Lung (tissue), 12 donors: ENCODE data around the gene MEA1. TPM values are rescaled to one million over a fixed set of nuclear protein-coding genes. Genes with fewer than 3 reads are reported as not detected.

ENCODE experiments used
- ATAC-seq: fragments of 200-7000 bp; cut with Tn5 transposase; one replicate; pipeline ENCODE4 v1.9.1; 2020; ENCODE audit warnings: moderate number of reproducible peaks; ENCODE audit not compliant: insufficient read depth, low FRiP score
- DNase-seq, 3 donors: peaks; one replicate each; pipeline ENCODE4 v3.0.0-alpha.2; 2013 to 2017
- H3K27ac ChIP-seq, 2 donors: one replicate each; pipeline ENCODE4 v1.5.1; 2013; ENCODE audit warnings: mild to moderate bottlenecking in 2 of 2, moderate library complexity in 2 of 2, control low read depth in 1 of 2, inconsistent platforms in 1 of 2, low read depth in 1 of 2, low read length in 1 of 2
- H3K27me3 ChIP-seq, 3 donors: one replicate each; pipeline ENCODE4 v1.5.1; 2013; ENCODE audit warnings: low read length in 2 of 3; ENCODE audit not compliant: control insufficient read depth in 3 of 3, insufficient read depth in 3 of 3
- H3K36me3 ChIP-seq, 4 donors: one replicate each; pipeline ENCODE4 v1.5.1; 2013; ENCODE audit warnings: low read length in 4 of 4, mild to moderate bottlenecking in 1 of 4, moderate library complexity in 1 of 4; ENCODE audit not compliant: control insufficient read depth in 4 of 4, insufficient read depth in 4 of 4
- H3K4me1 ChIP-seq, 5 donors: one replicate each; pipeline ENCODE4 v1.5.1; 2013; ENCODE audit warnings: low read length in 5 of 5, mild to moderate bottlenecking in 2 of 5, moderate library complexity in 1 of 5; ENCODE audit not compliant: control insufficient read depth in 5 of 5, insufficient read depth in 5 of 5
- H3K4me3 ChIP-seq: one replicate; pipeline ENCODE4 v1.5.1; 2013; ENCODE audit warnings: mild to moderate bottlenecking, control low read depth, moderate library complexity
- H3K9ac ChIP-seq, 2 donors: one replicate each; pipeline ENCODE4 v1.5.1; 2013; ENCODE audit warnings: low read length in 2 of 2, control low read depth in 1 of 2; ENCODE audit not compliant: insufficient read depth in 1 of 2
- H3K9me3 ChIP-seq, 4 donors: one replicate each; pipeline ENCODE4 v1.5.1; 2013; ENCODE audit warnings: low read length in 3 of 4, mild to moderate bottlenecking in 1 of 4, moderate library complexity in 1 of 4; ENCODE audit not compliant: control insufficient read depth in 4 of 4, insufficient read depth in 3 of 4
- CTCF ChIP-seq: IDR thresholded peaks from 2 replicates; pipeline ENCODE4 v1.5.1; 2012; ENCODE audit warnings: mild to moderate bottlenecking; ENCODE audit errors: control extremely low read depth, extremely low read depth
- WGBS, 2 donors: extraction: QIAGEN DNeasy Blood & Tissue Kit; methylation state at CpG; one replicate each; pipeline ENCODE4 v1.1.7; 2013; 5-methylcytosine and 5-hydroxymethylcytosine counted together
- polyA plus RNA-seq, 2 donors: library from polyadenylated mRNA; stranded (reverse); fragments of 200-250 nt; gene quantifications; one replicate each; pipeline ENCODE4 v1.2.1, GENCODE V29; 2013
- total RNA-seq, 2 donors: library from RNA; depleted of rRNA in 1 of 2; stranded (reverse); fragments of >200 nt in 1 of 2; gene quantifications; one replicate each; pipeline ENCODE4 v1.2.1, GENCODE V29; 2014 to 2021
- donor health status: control.
- donor health status: control.
- donor health status: Bipolar disorder and iron deficiency.
- donor health status: healthy.
- donor health status: DM: yes; HTN: yes; CAD: no.

Gene MEA1
- total and polyA plus RNA-seq, 4 donors = 32.5 to 113 (median 55.2) TPM

GRCh38 chr6:43040542-43041257 is 27.0 kb upstream of the MEA1 start:
- H3K27ac ChIP-seq = no peak overlapping the region
- WGBS, 2 donors = 93 to 95% methylated on average over 18 of the region's 18 CpGs
- peaks cover 5 to 64% (median 43%) of the 10 kb centered on the region in 4 donors for H3K36me3 ChIP-seq
- no peak overlapping the region for H3K4me3 ChIP-seq
- DNase-seq (no peak), ATAC-seq (no peak)
- no peak for TF ChIP-seq CTCF
- H3K9me3 ChIP-seq = no peaks in the 10 kb centered on the region
- H3K27me3 ChIP-seq = no peaks in the 10 kb centered on the region
- no peak overlapping the region for H3K9ac ChIP-seq
- no peaks in the 10 kb centered on the region for H3K4me1 ChIP-seq

GRCh38 chr6:43038727-43039126 is 25.0 kb upstream of the MEA1 start:
- H3K4me1 ChIP-seq = no peaks in the 10 kb centered on the region
- H3K27me3 ChIP-seq = no peaks in the 10 kb centered on the region
- no peak overlapping the region for H3K27ac ChIP-seq
- H3K36me3 ChIP-seq = peaks cover 10 to 60% (median 43%) of the 10 kb centered on the region in 4 donors
- no peak for ATAC-seq
- WGBS, 2 donors = 89 to 95% methylated on average over 9 of the region's 9 CpGs
- H3K9me3 ChIP-seq = no peaks in the 10 kb centered on the region
- no peak overlapping the region for H3K4me3 ChIP-seq
- TF ChIP-seq CTCF = no peak
- no peak for DNase-seq
- no peak overlapping the region for H3K9ac ChIP-seq

GRCh38 chr6:43037706-43038105 is 24.0 kb upstream of the MEA1 start:
- TF ChIP-seq CTCF = no peak
- Histone ChIP-seq H3K4me1 (no peaks in the 10 kb centered on the region), H3K36me3 (peaks cover 10 to 54% (median 36%) of the 10 kb centered on the region in 4 donors), H3K27me3 (no peaks in the 10 kb centered on the region), H3K9me3 (no peaks in the 10 kb centered on the region), H3K4me3 (no peak overlapping the region), H3K9ac (no peak overlapping the region), H3K27ac (no peak overlapping the region)
- 89 to 94% methylated on average over 9 of the region's 9 CpGs for WGBS, 2 donors
- no peak for DNase-seq
- ATAC-seq = no peak

GRCh38 chr6:43037197-43037596 is 23.5 kb upstream of the MEA1 start:
- DNase-seq (no peak), ATAC-seq (no peak)
- Histone ChIP-seq H3K4me1 (no peaks in the 10 kb centered on the region), H3K36me3 (peaks cover 10 to 55% (median 35%) of the 10 kb centered on the region in 4 donors), H3K27ac (no peak overlapping the region), H3K27me3 (no peaks in the 10 kb centered on the region), H3K9ac (no peak overlapping the region), H3K9me3 (no peaks in the 10 kb centered on the region), H3K4me3 (no peak overlapping the region)
- no peak for TF ChIP-seq CTCF
- WGBS, 2 donors = 85 to 92% methylated on average over 5 of the region's 5 CpGs
